Endothelial cell of coronary artery (primary cell): ENCODE results near the gene OOSP1. TPM values are rescaled to one million over a fixed set of nuclear protein-coding genes. Genes with fewer than 3 reads are reported as not detected.

Experiments used
- total RNA-seq: library from RNA; depleted of rRNA; stranded (reverse); fragments of >200 nt; gene quantifications from 2 replicates; pipeline ENCODE4 v1.2.3, GENCODE V29; 2014

OOSP1 gene
- not detected in 2 replicates for total RNA-seq

GRCh38 chr11:59938132-59938531 lies at the start of gene OOSP1:
Gene OOSP1 (plus strand): TSS chr11:59938432. CDS start chr11:59938455, 23 bp downstream.

GRCh38 chr11:59963733-59964132 lies 25.5 kb downstream of the OOSP1 start, which contains the start of gene OOSP4A:
Gene OOSP4A (plus strand): TSS chr11:59964033. CDS start chr11:59964033, 0 bp downstream.

Other genes starting within 250 kb of the OOSP1 start
- not detected in 2 replicates for gene OR10V1, start 224.6 kb upstream of the OOSP1 start, total RNA-seq
- 40.9 and 41.5 TPM in 2 replicates for gene STX3, start 183.1 kb upstream of the OOSP1 start, total RNA-seq
- gene MRPL16, start 127.7 kb upstream of the OOSP1 start, total RNA-seq: 43.5 and 45.6 TPM in 2 replicates
- gene CBLIF, start 92.9 kb upstream of the OOSP1 start, total RNA-seq: not detected in 2 replicates
- gene TCN1, start 71.9 kb upstream of the OOSP1 start, total RNA-seq: not detected in 2 replicates
- not detected in 2 replicates for gene OOSP3, start 59.6 kb upstream of the OOSP1 start, total RNA-seq
- gene OOSP4A, start 25.6 kb downstream of the OOSP1 start, total RNA-seq: not detected in 2 replicates
- not detected in 2 replicates for gene OOSP4B, start 78.7 kb downstream of the OOSP1 start, total RNA-seq
- gene OOSP2, start 102.0 kb downstream of the OOSP1 start, total RNA-seq: not detected in 2 replicates
- not detected in 2 replicates for gene MS4A3, start 118.2 kb downstream of the OOSP1 start, total RNA-seq
- gene MS4A2, start 150.2 kb downstream of the OOSP1 start, total RNA-seq: not detected in 2 replicates
- gene MS4A6A, start 244.7 kb downstream of the OOSP1 start, total RNA-seq: 0.81 and 3.8 TPM in 2 replicates